Measurements from ENCODE around the gene GALNT2.

DNA sequence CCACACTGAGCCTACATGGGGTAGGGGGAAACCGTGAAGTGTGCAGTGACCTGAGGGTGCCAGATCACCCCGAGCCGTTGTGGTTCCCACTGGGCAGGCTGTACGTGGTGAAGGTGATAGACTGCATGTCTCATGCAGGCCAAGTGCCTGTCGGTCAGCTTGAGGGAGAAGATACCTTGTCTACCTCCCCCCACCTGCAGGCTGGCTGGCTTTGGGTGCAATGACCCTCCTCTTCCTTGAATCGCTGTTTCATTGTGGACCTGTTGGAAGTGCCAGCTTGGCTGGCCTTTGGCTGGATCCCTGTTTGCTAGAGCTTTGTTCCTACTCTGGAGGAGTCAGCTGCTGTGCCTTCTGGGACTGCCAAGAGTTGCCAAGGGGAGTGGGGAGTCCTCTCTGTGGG lies 92.5 kb downstream of the GALNT2 start:
- no peak for TF ChIP-seq SUZ12 (IDR thresholded peaks at IDR 0.05; ENCODE audit: extremely low read depth, insufficient read depth, insufficient read length)
- TF ChIP-seq ZNF274 (IDR thresholded peaks at IDR 0.05; ENCODE audit: low read depth, low read length), result no peak
- TF ChIP-seq YY1 (IDR thresholded peaks at IDR 0.05; ENCODE audit: insufficient read depth, insufficient read length), result no peak
